NT2/D1 (cell line): Measurements from ENCODE around the gene OAT.

ENCODE experiments used
- DNase-seq: peaks from one replicate; pipeline ENCODE4 v3.0.0-alpha.2; 2011; ENCODE audit warnings: low read depth, low spot score
- H3K27me3 ChIP-seq: 2 replicates; pipeline ENCODE4 v1.6.0; 2011; ENCODE audit warnings: mild to moderate bottlenecking; ENCODE audit not compliant: insufficient read length, insufficient read depth
- H3K36me3 ChIP-seq: 2 replicates; pipeline ENCODE4 v1.6.1; 2011; ENCODE audit warnings: mild to moderate bottlenecking, low read length, mixed read lengths; ENCODE audit not compliant: insufficient read depth, insufficient read length
- H3K4me1 ChIP-seq: 2 replicates; pipeline ENCODE4 v1.5.1; 2011; ENCODE audit not compliant: insufficient read depth, insufficient read length
- H3K4me3 ChIP-seq: 2 replicates; pipeline ENCODE4 v1.5.1; 2011; ENCODE audit warnings: low read depth; ENCODE audit not compliant: insufficient read length
- H3K9ac ChIP-seq: 2 replicates; pipeline ENCODE4 v1.6.0; 2011; ENCODE audit warnings: low read depth; ENCODE audit not compliant: insufficient read length
- H3K9me3 ChIP-seq: 2 replicates; pipeline ENCODE4 v1.5.1; 2011; ENCODE audit warnings: mild to moderate bottlenecking, low read length; ENCODE audit not compliant: insufficient read depth
- SUZ12 ChIP-seq: IDR thresholded peaks from 2 replicates; pipeline ENCODE4 v1.6.1; 2011; ENCODE audit not compliant: insufficient read length, insufficient read depth; ENCODE audit errors: extremely low read depth
- YY1 ChIP-seq: IDR thresholded peaks from 2 replicates; pipeline ENCODE4 v1.6.1; 2011; ENCODE audit not compliant: insufficient read length, insufficient read depth
- ZNF274 ChIP-seq: IDR thresholded peaks from 2 replicates; pipeline ENCODE4 v1.6.1; 2011; ENCODE audit warnings: mild to moderate bottlenecking, low read depth, low read length

Gene OAT

GRCh38 chr10:124415210-124415609 lies 3.5 kb downstream of the OAT start:
- Histone ChIP-seq H3K27me3 (peaks cover 4% of the 10 kb centered on the region), H3K9me3 (no peaks in the 10 kb centered on the region), H3K9ac (no peak overlapping the region), H3K36me3 (peaks cover 43% of the 10 kb centered on the region), H3K4me1 (no peaks in the 10 kb centered on the region), H3K4me3 (no peak overlapping the region)
- TF ChIP-seq SUZ12: no peak
- TF ChIP-seq ZNF274: no peak
- no peak for TF ChIP-seq YY1
- DNase-seq: no peak

DNA sequence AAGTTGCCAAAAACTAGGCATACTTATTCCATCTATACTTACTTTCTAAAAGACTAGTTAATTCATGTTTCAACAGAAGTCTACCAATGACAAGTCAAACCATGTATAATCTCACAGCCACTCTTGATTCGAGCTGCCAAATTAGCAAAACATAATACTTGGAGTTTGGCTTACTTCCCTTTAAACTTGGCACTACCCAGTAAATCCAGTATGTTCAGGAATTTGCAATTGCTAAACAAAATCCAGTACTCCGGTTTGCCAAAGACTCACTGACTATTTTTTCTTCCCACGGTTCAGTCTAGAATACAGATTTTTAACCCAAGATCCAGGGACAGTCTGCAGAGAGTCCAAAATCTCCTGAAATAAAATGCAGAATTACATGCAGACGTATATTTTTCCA lies 4.6 kb downstream of the OAT start:
- no peaks in the 10 kb centered on the region for H3K4me1 ChIP-seq
- H3K9ac ChIP-seq: no peak overlapping the region
- no peaks in the 10 kb centered on the region for H3K27me3 ChIP-seq
- peaks cover 53% of the 10 kb centered on the region for H3K36me3 ChIP-seq
- no peak for DNase-seq
- no peaks in the 10 kb centered on the region for H3K9me3 ChIP-seq
- H3K4me3 ChIP-seq: no peak overlapping the region
- TF ChIP-seq YY1 (no peak), SUZ12 (no peak), ZNF274 (no peak)

- TF ChIP-seq SUZ12 (no peak), YY1 (no peak), ZNF274 (no peak)
- H3K36me3 ChIP-seq: peaks cover 85% of the 10 kb centered on the region
Measured at GRCh38 chr10:124409696-124410095, 9.0 kb downstream of the OAT start.

DNA sequence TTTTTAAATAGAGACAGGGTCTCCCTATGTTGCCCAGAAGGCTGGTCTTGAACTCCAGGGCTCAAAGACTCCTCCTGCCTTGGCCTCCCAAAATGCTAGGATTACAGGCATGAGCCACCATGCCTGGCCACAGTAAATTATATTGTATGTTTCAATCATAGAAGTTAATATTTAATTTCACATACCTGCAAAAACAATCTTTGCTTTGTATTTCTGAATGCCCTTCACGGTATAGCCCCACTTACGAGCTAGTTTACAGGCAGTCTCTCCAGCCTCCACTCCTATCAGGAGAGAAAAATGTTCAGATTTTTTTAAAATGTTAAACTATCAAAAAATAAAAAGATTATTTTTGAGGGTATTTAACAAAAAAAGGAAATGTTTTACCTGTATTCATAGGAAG lies 10.4 kb downstream of the OAT start:
- no peaks in the 10 kb centered on the region for H3K4me1 ChIP-seq
- TF ChIP-seq SUZ12 (no peak), ZNF274 (no peak)
- no peaks in the 10 kb centered on the region for H3K27me3 ChIP-seq
- no peak for DNase-seq
- H3K9ac ChIP-seq: no peak overlapping the region
- no peaks in the 10 kb centered on the region for H3K9me3 ChIP-seq
- peaks cover 85% of the 10 kb centered on the region for H3K36me3 ChIP-seq
- H3K4me3 ChIP-seq: no peak overlapping the region

More at GRCh38 chr10:124409696-124410095, 9.0 kb downstream of the OAT start:
- no peak overlapping the region for H3K4me3 ChIP-seq
- H3K4me1 ChIP-seq: no peaks in the 10 kb centered on the region
- no peak overlapping the region for H3K9ac ChIP-seq
- H3K9me3 ChIP-seq: no peaks in the 10 kb centered on the region
- no peak for DNase-seq
- no peaks in the 10 kb centered on the region for H3K27me3 ChIP-seq

- Histone ChIP-seq H3K36me3 (peaks cover 89% of the 10 kb centered on the region), H3K4me1 (no peaks in the 10 kb centered on the region), H3K9me3 (no peaks in the 10 kb centered on the region), H3K27me3 (no peaks in the 10 kb centered on the region), H3K9ac (no peak overlapping the region), H3K4me3 (no peak overlapping the region)
- DNase-seq: no peak
- no peak for TF ChIP-seq ZNF274
- TF ChIP-seq YY1: no peak
- TF ChIP-seq SUZ12: no peak
Measured at GRCh38 chr10:124407456-124407855, 11.3 kb downstream of the OAT start.

DNA sequence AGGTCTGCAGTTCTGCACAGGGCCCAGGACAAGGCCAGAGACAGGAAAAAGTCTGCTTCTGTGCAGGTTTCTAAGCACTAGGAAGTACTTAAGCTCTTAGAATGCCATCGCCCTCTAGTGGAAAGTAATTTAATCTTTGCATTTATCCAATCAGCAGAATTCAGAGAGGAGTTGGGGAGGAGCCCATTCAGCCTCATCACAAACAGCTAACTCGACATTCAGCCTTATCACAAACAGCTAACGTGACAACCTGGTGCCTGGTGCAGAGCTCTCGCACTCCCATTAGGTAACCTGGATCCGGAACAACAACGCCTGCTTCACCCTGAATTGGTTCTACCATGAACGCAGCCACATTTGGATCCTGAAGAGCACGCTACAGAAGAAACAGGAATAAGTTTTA lies 15.2 kb downstream of the OAT start:
- Histone ChIP-seq H3K4me3 (no peak overlapping the region), H3K4me1 (no peaks in the 10 kb centered on the region), H3K27me3 (no peaks in the 10 kb centered on the region), H3K9me3 (no peaks in the 10 kb centered on the region), H3K36me3 (peaks cover 86% of the 10 kb centered on the region), H3K9ac (no peak overlapping the region)
- no peak for TF ChIP-seq ZNF274
- no peak for TF ChIP-seq YY1
- TF ChIP-seq SUZ12: no peak
- peak; percentile 69 for DNase-seq

GRCh38 chr10:124402273-124402672 lies 16.4 kb downstream of the OAT start:
- Histone ChIP-seq H3K9me3 (no peaks in the 10 kb centered on the region), H3K4me1 (no peaks in the 10 kb centered on the region), H3K4me3 (no peak overlapping the region), H3K36me3 (peaks cover 85% of the 10 kb centered on the region), H3K9ac (no peak overlapping the region), H3K27me3 (no peaks in the 10 kb centered on the region)
- DNase-seq: no peak
- no peak for TF ChIP-seq YY1
- no peak for TF ChIP-seq SUZ12
- no peak for TF ChIP-seq ZNF274

GRCh38 chr10:124401633-124402032 lies 17.1 kb downstream of the OAT start:
- no peaks in the 10 kb centered on the region for H3K27me3 ChIP-seq
- H3K4me3 ChIP-seq: no peak overlapping the region
- peaks cover 83% of the 10 kb centered on the region for H3K36me3 ChIP-seq
- H3K9ac ChIP-seq: no peak overlapping the region
- no peak for TF ChIP-seq SUZ12
- no peak for TF ChIP-seq ZNF274
- no peak for TF ChIP-seq YY1
- no peak for DNase-seq
- no peaks in the 10 kb centered on the region for H3K4me1 ChIP-seq
- no peaks in the 10 kb centered on the region for H3K9me3 ChIP-seq
